ENCODE measurements around the gene PAM16.
"Not testable (repeated sequence)": the region's sequence is repeated elsewhere in the genome, so short reads cannot be mapped to it uniquely, and the experiment has no call there.

PAM16 gene

DNA sequence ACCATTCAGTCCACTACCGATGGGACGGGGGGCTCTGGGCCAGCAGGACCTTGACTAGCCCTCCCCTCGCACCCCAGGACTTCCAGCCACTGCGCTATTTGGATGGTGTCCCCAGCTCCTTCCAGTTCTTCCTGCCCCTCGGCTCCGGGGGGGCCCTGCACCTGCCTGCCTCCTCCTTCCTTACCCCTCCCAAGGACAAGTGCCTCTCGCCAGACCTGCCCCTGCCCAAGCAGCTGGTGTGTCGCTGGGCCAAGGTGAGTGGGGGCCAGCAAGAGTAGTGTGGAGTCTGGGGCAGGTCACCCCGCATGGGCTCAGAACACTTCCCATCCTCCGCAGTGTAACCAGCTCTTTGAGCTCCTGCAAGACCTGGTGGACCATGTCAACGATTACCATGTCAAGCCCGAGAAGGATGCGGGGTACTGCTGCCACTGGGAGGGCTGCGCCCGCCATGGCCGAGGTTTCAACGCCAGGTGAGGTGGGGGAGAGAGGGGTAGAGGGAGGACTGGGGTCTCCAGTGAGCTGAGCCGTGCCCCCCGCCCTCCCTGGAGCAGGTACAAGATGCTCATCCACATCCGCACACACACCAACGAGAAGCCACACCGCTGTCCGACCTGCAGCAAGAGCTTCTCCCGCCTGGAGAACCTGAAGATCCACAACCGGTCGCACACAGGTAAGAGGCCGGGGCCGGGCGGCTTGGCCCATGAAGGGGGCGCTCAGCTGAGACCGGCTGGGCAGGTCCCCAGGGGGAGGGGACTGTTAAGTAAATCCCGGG, 16.2 kb downstream of the PAM16 start:
- DNase-seq (ENCODE audit: low read depth) = no peak

DNA sequence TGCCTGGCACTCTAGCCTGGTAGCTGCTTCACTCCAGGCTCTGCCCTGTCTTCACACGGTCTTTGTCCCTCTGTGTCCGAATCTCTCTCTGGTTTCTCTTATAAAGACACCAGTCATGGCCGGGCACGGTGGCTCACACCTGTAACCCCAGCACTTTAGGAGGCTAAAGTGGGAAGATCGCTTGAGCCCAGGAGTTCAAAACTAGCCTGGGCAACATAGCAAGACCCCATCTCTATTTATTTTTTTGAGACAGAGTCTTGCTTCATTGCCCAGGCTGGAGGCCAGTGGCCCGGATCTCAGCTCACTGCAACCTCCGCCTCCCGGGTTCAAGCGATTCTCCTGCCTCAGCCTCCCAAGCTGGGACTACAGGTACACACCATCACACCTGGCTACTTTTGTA, 17.4 kb downstream of the PAM16 start:
- DNase-seq (ENCODE audit: low read depth) = not testable (repeated sequence)

DNA sequence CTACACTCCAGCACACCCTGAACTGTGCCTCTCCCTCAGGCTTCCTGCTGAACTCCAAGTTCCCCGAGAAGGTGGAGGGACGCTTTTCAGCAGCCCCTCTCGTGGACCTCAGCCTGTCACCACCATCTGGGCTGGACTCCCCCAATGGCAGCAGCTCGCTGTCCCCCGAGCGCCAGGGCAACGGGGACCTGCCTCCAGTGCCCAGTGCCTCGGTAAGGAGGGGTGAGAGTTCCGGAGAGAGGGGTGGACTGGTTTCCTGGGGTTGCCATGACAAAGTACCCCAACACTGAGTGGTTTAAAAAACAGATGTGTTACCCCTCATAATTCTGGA, 17.8 kb downstream of the PAM16 start:
- no peak for DNase-seq (ENCODE audit: low read depth)

DNA sequence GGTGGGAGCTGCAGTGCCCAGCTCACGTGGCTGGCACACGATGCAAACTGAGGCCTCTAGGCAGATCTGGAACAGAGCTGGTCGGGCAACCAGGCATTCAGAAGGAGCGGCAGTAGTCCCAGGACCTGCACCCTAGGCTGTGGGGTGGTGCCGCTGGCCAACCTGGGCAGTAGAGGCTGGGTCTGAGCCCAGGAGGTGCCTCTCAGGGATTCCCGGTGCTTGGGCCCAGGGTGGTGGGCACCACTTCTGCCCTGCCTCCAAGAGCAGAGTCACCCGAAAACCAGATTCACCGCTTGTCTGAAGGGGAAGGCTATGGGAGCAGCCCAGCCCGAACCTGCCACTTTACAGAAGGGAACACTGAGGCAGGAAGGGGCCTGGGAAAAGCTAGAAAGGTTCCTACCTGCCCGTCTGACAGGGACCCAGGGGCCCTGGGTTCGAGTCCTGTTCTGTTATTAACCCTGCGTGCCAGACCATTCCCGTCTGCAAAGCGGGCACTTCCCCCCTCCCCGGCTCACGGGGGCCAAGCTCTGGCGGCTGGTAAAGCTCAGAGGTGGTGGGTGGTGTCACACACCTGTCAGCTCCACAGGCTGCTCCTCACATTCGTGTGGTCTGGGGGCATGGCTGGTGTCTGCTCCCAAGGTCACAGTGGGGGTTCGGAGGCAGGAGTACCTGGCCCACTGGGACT, 18.4 kb downstream of the PAM16 start:
- DNase-seq (ENCODE audit: low read depth) = no peak

DNA sequence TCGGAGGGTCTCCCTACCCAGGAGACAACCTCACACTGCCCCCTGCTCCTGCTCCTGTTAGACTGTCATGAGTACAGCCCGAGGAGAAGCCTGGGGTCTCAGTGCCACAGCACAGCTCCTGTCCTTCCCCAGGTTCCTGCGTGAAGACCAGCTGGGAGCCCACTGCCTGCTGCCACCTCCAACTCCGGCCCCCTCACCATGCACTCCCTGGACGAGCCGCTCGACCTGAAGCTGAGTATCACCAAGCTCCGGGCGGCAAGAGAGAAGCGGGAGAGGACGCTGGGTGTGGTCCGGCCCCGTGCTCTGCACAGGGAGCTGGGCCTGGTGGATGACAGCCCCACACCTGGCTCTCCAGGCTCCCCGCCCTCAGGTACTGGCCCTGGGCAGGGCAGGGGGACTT, 19.0 kb downstream of the PAM16 start:
- DNase-seq (ENCODE audit: low read depth) = no peak

DNA sequence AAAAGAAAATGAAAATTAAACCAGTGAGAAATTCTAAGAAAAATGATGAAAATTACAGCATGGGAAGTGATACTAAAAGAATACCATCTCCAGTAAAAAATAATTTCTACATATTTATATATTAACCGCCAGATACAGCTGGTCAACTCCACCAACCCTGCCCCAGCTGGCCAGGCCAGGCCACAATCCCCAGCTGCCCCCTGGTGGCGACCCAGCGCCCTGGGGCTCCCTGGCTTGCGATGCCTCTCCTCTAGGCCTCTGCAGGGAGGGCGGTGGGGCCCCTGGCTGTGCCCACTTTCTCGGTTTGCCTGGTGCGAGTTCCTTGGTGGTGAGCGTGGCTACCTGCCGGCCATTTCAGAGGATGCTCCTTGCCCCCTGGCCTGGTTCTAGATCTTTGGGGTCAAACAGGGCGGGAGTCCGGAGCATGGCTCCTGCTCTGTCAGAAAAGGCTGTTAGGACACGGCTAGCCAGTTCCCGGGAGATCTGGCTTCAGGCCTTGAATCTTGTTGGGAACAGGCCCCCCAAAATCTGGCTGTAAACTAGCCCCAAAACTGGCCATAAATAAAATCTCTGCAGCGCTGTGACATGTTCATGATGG, 20.7 kb downstream of the PAM16 start:
- peak; percentile 46 for DNase-seq (ENCODE audit: low read depth)

DNA sequence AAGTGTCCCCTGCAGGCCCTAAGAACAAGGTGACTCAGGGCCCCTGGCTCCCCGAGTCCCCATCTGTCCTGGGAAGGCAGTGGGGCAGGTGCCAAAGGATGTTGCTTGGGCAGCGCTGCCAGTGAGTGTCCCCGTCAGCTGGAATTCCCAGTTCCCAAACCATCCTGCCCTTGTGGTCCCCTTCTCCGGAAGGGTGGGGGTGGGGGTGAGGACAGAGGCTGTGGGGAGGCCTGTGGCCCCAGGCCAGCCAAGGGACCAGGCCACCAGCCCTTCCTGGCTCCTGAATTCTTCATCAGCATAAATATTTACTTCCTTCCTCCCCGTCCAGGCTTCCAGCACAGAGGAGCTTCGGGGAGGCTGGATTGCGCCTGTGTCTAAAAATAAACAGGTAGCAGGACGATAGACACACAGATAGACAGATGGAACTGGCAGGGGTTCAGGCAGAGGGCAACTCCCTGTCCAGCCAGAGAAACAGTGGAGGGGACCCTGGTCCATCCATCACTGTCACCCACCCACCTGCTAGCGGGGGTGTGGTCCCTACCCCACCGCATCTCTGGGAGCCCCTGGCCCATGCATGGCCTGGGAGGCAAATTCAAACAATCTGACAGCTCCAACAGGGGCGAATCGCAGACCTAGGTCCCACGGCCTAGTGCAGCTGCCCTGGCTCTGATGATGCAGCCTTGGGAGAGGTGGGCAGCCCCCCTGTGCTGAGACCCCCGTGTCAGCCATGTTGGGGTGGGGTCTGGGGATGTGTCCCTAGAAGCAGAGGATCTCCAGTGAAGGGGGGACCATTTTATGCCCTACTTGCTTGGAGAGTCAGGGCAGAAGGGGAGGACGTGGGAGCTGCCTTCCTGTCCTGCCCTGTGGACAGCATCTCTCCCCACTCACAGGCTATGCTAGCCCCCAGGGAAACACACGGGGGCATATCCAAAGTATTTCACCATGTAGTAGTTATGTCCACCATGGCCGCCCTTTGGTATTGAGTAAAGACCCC, 22.0 kb downstream of the PAM16 start:
- no peak for DNase-seq (ENCODE audit: low read depth)

DNA sequence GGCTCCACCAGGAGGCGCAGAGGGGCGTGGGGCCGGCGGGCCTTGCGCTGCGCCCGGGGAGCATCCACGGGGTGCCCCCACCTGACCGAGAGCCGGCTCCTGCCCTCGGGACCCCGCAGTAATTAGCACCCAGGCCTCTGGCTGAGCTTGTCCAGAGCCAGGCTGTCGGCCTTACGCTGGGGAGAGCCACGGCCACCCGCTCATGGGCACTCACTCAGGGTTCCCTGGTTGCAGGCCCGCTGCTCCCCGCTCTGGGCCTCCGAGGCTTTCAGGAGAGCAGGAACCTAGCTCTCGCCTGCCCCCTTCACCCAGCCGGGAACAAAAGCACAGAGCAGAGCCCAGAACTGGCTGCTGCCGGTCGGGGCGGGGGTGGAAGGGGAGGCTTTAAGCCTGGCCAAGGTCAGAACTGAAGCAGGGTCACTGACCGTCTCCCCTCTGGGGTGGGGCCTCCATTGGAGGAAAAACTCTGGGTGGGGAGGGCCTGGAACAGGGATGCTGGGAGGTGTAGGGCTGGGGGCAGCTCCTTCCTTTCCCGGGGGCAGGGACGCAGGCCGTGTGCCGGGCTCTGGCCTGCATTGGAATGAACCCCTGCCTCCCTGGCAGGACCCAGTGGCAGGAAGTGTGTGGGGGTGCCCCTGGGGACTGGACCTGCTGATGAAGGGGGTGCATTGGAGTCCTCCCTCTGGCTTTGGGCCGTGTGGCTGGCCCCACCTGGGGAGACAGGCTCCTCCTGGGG, 22.9 kb downstream of the PAM16 start:
- DNase-seq (ENCODE audit: low read depth) = no peak

DNA sequence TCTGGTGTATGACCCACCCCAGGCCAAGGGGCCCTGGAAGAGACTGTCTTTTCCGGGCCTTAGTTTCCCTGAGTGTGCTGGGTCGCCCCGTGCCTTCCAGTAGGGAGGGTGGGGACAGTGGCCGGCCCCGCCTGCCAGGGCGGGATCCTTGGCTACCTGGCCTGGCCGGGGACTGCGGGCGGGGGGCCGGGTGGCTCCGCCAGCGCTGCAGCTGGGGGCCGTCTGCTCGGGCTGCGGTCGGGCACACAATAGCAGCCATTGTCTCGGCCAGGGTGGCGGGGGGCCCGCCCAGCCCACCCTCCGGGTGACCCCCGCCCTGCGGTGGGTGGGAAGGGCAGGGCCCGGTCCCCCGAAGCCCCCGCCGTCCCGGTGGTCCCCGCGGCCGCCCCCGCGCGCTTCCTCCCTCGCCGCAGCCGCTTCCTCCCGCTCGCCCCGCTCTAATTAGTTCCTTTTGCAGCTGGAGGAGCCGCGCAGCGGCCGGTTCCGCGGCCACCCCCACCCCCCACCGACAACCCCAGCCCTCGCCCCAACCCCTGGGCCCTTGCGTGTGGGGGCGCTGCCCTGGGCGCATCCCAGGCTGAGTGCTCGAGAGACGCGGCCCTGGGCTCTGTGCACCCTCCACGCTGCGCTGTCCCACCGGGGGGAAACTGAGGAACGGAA, 23.6 kb downstream of the PAM16 start:
- no peak for DNase-seq (ENCODE audit: low read depth)

DNA sequence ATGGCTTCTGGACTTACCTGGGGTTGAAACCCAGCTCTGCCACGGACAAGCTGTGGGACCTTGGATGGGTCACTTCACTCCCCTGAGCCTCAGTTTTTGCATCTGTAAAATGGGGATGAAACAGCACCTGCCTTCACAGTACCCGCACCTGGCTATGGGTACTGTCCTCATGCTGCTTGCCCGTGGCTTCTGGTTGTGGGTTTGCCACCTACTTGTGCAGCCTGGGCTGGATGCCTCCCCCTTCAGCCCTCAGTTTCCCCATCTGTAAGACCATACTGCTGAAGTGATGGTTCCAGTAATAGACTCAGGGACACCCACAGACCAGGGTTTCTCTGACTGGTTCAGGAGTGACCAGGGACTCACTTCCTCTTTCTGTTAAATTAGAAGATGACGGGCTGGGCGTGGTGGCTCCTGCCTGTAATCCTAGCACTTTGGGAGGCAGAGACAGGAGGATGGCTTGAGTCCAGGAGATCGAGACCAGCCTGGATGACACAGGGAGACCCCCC, 25.8 kb downstream of the PAM16 start:
- DNase-seq (ENCODE audit: low read depth) = no peak

DNA sequence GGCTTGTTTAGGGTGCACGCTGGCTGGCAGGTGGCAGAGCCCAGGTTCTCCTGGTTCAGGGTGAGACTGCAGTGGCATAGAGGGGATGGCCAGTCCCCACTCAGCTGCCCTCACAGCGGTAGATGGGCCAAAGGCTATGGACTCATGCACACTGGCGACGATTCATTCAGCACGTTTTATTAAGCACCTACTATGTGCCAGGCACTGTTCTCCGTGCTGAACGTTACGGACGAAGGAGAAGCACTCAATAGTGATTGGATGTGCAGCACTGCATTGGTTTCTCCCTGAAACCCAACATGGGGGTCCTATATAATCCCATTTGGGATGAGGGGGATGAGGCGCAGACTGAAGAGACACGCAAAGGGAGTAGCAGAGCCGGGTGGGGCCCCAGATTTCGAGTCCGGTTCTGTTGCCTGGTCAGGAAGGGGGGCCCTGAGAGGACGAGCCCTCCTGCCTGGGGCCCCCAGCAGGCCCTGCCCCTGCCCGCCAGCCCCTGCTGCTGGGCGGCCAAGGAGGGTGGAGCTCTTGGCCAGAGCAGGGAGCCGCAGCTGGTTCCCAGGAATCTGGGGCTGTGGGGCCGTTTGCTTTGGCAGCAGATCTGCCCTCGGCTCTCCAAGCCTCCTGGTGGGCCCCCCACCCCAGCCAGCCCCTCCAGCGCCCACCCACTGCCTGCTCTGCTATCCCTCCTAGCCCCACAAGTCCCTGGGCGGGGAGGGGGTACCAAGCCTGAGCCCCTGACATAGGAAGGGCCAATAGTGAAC, 26.4 kb downstream of the PAM16 start:
- DNase-seq (ENCODE audit: low read depth) = no peak

DNA sequence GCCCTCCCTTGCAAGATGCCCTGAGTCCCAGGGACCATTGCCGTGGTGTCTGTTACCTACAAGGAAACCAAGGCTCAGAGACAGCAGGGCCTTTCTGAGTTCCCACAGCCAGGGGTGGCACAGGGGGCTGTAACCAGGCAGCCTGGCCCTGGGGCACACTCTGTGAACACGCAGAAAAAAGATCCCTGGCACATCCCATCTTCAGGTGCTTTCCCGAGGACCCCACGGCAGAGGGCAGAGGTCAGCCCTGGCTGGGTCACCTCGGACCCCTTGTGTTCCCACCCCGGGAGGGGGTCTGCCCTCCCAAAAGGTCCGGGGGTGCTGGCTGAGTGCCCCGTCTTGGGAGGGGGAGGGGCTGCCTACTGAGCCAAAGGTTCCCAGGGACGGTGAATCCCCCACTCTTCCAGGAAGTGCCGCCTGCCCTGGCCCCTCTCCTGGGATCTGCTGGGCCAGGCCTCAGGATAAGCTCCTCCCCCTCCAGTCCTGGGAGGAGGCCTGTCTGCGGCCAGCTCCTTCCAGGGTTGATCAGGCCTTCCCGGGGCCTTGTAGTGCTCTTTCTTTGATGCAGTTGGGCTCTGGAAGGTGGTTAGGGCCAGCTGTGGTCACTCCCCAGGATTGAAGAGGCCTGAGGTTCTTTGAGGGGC, 27.2 kb downstream of the PAM16 start:
- DNase-seq (ENCODE audit: low read depth) = no peak

DNA sequence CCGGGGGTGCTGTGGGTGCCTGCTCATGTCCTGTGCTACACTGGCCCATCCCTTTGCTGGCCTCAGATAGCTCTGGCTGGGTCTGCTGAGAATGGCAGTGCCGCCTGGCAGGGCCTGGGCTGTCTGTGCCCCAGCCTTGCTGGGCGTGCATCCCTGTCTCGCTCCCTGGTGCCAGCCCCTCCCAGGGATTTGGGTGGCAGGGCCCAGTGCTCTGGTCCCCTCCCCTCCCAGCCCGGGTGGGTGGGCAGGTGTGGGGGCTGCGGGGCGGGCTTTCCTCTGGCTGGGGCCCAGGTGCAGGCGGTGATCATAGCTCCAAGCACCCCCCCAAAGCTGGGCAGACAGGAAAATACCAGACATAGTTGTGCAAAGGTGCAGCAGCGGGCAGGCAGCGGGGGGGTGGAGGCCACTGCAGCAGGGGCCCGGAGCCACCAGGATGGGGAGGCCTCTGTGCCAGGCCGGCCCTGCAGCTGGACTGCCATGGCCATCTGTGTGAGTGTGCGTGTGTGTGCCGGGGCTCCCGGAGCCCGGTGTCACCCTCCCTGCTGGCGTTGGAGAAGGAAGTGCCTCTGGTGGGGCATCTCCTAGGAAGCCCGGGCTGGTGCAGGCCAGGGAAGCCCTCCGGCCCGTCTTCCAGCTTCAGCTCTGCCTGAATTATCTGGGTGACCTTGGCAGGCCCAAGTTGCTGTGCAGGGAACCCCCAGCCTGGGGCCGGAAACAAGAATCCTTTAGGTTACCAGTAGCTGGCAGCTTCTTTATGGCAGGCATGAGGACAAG, 27.9 kb downstream of the PAM16 start:
- no peak for DNase-seq (ENCODE audit: low read depth)

DNA sequence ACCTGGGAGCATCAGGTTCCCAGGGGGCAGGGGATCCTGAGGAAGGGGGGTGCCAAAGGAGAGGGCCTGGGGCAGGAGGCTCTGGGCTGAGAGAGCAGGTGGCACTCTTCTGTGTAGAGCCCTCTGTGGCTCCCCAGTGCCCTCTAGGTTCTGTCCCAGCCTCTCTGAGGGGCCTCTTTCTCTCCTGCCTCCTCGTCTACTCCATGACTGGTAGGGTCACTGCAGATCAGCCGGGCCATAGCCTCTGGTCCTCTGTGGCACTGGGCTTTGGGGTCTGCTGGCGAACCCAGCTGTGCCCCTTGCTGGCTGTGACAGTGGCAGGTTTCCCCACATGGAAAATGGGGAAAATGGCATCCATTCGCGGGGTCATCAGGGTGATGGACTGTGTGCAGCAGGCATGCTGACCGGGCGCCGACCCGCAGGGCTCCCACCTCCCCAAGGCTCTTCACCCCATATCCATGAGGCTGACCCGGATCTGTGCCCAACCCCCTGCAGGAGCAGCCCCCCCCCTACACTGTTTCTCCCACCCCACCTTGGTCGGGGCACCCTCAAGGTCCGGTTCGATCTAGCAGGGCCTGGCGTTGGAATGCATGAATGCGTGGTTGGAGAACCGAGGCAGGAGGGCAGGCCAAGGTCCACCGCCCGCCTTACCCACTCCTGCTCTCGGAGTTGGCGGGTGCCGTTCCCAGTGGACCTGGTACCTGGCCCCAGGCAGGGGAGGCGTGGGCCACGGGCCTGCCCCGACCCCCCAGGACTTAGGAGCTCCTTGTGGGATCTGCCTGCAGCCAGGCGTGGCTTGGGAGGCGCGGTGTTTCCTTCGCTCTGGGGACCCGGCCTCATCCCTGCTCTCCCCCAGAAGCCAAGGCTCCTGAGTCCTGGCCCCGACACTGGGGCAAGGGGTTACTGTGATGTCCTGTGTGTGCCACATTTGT, 28.7 kb downstream of the PAM16 start:
- DNase-seq (ENCODE audit: low read depth) = no peak

DNA sequence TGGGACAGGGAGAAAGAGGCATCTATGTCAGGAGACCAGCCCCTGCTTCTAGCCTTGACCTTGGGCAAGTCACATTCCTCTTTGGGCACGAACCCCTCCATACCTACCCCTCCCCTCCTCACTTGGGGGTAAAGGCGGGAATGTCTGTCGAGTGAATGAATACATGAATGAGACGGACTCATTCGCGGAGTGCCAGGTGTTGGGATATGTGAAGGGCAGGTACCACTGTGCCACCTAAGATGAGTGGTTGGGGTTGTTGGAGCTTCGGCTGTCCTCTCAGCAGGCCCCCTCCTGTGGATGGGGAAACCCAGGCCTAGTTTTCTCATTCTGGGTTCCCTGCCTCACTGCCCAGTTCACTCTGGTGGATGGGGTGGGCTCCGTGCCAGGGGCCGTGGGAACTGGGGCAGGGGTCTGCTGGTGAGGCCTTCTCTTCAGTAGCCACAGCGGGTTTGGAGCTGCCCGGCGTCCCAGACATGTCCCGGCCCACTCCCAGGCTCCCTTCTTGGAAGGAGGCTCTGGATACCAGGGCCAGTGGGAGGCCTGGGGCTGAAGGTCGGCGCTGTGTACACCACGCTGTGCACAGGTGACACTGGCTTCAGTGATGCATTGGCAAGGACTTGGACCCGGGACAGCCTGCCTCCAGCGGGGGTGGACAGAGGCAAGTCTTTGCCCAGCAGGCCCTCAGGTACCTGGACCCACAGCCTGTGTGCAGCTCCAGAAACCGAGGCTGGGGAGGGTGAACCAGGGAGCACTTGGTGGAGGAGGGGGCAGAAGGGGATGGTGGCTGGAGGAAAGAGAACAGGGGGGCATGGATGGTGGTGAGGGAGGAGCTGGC, 29.6 kb downstream of the PAM16 start:
- DNase-seq (ENCODE audit: low read depth) = no peak

DNA sequence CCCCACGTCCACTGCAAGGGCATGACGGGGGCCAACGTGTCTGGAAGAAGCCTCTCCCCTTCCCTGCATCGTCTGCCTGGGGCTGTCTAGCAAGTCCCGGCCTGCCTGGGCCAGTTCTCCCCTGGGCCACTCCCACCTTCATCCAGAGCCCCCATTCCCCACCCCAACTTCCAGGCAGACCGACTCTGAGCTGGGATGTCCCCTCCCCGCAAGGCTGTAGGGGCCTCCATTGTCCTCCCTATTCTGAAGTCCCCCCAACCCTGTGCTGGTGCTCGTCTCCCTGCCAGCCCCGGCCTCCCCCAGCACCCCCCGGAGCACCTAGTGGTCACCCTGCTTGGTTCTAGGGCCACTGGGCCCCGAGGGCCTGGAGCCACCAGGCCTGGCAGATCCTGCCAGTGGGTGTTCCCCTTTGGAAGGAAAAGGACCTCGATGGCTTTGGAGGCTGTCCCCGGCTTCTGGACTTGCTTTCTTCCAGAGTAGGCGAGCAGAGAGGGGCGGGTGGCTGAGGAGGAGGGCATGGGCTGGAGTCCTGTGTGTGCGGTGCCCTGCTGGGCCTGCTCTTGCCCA, 30.5 kb downstream of the PAM16 start:
- DNase-seq (ENCODE audit: low read depth) = no peak
